HG03039 (cell line): ENCODE measurements around the gene TRIM71.

Experiments used
- ATAC-seq: cut with Tn5 transposase; IDR thresholded peaks from one replicate; pipeline ENCODE4 v1.9.1; 2021; ENCODE audit warnings: mild to moderate bottlenecking, moderate library complexity; ENCODE audit not compliant: unreplicated experiment

TRIM71 gene

DNA sequence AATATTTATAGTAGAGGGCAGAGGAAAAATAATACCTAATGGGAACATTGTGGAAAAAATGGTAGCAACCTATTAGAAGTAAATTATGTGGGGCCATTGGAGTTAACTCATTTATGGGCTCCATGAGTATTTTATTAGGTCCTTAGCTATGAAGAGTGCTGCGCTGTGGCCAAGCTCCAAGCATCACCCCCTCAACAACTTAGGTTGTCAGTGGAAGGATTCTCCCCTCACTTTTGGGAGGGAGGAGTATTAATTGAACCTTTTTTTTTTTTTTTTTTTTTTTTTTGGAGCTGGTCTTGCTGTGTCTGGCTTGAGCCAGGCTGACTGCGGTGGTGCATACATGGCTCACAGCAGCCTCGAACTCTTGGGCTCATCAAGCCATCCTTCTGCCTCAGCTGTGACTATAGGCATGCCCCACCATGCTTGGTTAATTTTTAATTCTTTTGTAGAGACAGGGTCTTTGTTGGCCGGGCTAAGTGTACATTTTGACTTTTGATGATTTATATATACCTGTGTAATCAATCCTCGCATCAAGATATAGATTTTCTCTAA is 45.2 kb downstream of the TRIM71 start:
- ATAC-seq: no peak

DNA sequence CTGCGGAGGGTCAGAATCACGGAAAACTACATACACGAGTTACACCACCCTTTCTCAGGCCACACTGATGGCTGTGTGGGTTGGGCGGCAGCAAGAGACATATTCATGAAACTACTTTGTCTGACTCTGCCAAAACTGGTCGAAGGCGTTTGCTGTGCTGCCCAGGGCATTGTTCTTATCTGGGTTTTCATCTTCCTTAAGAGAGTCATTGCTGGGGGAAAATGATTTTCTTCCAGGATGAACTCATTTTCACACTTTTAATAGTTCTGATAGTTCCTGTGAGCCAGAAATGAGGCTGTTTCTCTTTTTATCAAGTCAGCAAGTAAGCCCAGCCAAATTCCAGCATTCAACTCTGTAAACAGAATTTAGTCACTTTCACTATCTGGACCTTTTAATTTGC is 47.6 kb downstream of the TRIM71 start:
- ATAC-seq: no peak

GRCh38 chr3:32866533-32866932 is 48.7 kb downstream of the TRIM71 start:
- ATAC-seq: no peak

DNA sequence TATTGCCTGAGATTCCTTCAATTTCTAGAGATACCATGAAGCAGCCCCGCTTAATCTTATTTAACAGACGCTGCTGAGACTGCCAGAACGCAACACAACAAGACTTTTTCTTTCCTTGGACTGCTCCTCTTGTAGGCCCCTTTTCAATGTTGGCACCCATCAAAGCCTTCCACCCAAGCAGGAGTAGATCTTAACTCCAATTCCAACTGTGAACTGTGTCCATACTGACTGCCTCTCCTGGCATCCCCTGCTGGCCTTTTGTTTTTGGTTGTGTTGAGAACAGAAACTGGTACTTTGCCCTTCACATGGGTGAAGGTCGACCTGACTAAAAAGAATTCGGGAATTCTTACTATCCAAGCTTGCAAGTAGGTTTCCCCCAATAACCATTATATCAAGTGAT is 50.2 kb downstream of the TRIM71 start:
- no peak for ATAC-seq

DNA sequence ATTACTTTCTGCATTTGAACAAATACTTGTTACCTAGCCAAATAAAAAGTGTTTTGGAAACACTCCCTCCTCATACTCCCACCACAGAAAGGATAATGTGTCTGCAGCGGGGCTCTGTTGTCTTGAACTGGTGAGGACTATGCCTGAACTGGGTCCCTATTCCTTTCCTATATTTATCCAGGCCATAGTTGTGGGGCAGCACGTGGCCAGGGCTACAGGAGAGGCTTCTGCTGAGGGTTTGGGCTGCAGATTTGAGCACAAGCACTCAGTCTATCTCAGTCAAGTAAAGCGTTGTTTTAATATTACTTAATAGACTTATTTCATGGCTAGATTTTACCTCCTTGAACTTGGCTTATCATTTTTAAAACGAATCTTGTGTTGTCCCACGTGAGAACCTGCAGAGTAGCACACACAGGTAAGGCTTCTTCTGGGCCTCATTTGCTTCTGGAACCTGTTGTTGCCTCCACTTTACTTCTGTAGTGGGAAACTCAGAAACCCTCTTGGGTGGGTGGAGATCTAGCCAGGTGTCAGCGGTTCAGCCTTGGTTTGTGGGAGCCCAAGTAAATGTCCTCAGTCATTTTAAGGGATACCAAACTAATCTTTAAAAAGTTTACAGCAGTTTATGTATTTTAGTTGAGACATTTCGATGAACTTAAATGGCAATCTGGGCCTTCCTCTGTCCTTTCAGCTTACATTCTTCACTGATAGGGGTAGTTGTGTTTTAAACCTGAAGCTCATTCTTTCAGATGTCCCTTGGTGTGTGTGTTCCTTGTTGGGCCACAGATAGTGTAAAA is 51.1 kb downstream of the TRIM71 start:
- ATAC-seq: no peak

DNA sequence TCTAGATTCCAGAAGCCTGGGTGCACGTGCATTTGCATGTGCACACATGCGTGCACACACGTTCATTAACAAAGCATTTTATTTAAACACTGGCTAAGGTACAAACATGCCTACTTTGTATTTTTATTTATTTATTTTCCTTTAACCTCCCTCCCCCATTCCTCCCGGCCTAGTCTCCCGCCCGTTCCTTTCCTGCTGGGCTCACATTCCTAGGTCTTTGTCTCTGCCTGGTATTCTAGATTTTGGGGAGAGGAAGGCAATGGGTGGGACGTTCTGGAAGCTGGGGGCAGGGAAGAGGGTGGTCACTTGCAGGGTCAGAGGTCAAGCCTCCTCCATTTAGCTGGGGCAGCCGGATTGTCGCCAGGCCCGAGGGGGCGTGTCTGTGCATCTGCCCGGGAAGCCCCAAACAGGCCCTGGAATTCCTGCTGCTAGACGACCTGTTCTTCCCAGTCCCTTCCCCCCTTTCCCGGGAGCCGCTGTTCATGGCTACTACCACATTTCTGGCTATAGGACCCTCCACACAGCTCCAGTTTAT is 51.8 kb downstream of the TRIM71 start:
- no peak for ATAC-seq

DNA sequence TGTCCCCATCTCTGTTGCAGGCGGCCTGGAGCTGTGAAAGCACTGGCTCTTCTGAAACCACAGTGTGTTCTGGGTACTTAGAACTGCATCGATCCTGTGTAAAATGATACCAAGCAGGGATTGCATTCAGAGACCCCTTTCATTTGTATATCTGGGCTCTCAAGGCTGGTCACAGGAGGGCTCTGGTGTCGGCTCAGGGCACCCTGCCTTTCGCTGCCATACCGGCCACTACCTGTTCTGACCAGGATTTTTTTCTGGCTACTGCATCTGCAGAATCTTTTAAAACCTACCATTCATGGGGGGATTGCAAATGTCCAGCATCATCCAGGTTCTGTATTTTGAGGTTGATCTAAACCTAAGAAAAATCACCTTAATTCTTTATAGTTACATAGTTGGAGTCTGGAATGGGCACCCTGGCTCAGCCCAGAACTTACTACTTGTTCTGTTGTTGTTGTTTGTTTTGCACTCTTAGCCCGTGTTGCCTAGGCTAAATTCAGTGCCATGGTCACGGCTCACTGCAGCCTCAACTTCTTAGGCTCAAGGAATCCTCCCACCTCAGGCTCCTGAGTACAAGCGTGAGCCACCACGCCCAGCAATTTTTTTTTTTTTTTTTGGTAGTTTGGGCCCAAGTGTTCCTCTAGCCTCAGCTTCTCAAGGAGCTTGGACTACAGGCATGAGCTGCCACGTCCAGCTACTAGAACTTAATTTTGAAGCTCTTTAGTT is 52.7 kb downstream of the TRIM71 start:
- no peak for ATAC-seq

DNA sequence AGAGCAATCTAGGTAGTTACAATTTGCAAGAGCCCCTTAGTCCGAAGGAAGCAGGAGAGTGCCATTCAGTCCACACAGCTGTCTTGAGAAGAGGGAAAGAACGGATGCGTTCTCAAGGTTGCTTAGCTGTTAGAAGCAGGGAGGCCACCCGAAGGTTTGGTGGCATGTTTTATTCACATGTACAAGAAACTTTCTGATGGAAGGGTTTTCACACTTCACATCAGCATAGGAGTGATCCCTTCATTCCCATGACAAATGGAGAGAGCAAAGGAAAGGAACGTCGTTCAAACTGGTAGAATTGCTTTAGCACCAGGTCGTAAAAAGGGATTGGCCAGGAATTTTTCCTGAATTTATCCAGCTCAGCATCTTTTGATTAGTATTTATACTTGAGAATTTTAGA is 53.5 kb downstream of the TRIM71 start:
- ATAC-seq: no peak

GRCh38 chr3:32872487-32873382 is 54.9 kb downstream of the TRIM71 start:
- ATAC-seq: no peak

DNA sequence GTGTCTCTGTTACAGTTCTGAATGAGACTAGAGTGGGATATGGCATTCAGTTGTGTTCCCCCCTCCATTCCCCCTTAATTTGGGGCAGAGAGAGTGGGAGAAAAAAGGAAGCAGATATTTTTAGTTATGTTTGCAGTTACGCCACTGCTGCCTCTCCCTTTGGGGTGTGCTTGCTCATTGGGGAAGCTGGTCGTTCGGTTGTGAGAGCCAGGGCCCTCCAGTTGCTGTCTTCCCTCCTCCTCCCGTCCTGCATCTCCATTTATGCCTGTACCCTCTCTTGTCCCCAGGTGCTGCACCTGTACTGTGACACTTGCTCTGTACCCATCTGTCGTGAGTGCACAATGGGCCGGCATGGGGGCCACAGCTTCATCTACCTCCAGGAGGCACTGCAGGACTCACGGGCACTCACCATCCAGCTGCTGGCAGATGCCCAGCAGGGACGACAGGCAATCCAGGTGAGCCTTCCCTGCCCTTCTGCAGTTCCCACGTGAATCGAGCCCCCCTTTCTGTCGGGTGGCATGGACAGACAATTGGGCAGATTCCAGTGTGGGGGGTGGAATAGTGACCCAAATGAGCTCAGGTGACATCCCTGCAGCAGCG is 55.8 kb downstream of the TRIM71 start:
- ATAC-seq: no peak

- ATAC-seq: no peak
Measured at GRCh38 chr3:32876920-32877319, 59.1 kb downstream of the TRIM71 start.

GRCh38 chr3:32877598-32877997 is 59.8 kb downstream of the TRIM71 start:
- ATAC-seq: no peak

DNA sequence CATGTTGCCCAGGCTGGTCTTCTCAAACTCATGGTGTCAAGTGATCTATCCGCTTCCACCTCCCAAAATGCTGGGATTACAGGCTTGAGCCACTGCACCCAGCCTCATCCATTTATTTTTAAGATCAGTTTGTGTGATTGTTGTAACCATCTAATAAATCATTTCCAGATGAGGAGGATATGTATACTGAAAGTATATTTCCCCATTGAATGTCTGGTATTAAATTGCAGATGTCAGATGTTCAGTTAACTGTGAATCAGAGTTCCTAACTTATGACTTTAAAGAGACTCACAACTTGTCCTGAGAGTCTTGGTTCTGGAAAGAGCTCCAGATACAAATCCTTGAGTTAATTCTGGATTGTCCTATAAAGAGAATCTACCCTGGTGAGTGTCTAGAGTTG is 62.4 kb downstream of the TRIM71 start:
- ATAC-seq: no peak

GRCh38 chr3:32881624-32882023 is 63.8 kb downstream of the TRIM71 start:
- no peak for ATAC-seq

- no peak for ATAC-seq
Measured at GRCh38 chr3:32882189-32882588, 64.4 kb downstream of the TRIM71 start.

- peak; percentile 93 for ATAC-seq
Measured at GRCh38 chr3:32882603-32883025, 64.8 kb downstream of the TRIM71 start.

DNA sequence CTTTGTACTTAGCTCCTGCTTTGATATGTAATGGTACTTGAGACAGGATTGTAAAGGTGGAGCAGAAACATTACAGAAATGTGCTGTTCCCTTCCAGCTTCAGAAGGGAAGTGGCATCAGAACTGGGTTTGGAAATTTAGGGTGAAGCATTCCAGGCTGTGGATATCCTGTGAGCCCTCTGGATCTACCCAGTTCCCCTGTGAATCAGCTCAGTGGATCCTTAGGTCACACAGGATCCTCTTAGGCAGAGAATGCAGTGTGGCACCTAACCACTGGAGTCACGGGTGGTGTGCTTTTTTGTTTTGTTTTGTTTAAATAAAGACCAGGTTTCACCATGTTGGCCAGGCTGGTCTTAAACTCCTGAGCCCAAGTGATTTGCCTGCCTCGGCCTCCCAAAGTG is 66.0 kb downstream of the TRIM71 start:
- ATAC-seq: no peak

- ATAC-seq: no peak
Measured at GRCh38 chr3:32884591-32884990, 66.8 kb downstream of the TRIM71 start.

DNA sequence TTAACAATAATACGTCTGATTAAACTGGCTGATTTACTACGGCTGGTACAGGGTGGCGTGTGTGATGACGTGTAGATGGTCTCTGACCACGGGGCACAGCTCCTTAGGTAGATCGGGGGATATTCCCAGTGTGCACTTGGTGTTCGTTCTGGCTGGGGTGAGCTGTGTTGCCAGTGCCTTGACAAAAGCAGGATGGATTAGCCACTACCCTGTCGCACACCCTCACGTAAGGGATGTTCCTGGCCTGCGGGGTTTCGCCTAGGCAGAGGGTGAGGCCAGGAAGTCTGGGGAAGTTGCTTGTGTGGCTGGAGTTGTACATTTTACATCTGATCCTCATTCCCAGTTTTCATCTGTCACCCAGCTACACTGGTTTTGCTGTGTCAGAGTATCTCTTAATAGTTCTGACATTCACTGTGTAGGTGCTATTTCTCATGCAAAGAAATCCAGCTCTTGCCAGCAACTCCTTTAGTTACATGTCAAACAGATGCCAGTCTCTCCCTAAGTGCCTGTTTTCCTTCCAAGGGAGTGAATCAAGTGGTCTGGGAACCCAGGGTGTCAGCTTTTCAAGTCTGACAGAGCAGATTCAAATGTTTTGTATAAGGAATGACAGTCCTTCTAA is 67.6 kb downstream of the TRIM71 start:
- no peak for ATAC-seq

DNA sequence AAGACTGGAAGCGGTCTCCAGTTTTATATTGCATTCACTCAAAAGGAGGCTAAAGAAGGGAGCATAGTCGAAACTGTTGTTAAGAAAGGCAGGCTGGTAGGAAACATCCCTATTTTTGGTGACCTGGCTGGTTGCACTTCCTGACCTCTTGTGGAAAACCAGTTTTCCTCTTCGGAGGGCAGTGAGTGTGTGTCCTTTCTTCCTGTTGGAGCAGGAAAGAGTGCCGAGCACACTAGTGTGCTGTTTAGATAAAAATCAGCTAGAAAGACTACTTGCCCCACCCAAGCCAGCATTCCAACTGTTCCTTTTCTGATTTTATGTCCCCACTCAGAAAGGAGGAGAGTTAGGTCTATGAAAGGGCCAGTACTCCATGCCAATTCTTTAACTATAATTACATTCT is 68.5 kb downstream of the TRIM71 start:
- ATAC-seq: no peak
